HepG2 (cell line): ENCODE results near the gene ESPN. TPM values are rescaled to one million over a fixed set of nuclear protein-coding genes. Genes with fewer than 3 reads are reported as not detected.
A peak's percentile ranks its signal among the peaks of the same experiment; 100 is the strongest.

Experiments
- ARID2 ChIP-seq: sonication (generic); formaldehyde crosslinking; IDR thresholded peaks from 2 replicates; pipeline ENCODE4 v1.8.1; 2022; ENCODE audit warnings: mild to moderate bottlenecking, missing genetic modification reagents, borderline replicate concordance
- ATF7-NPFF ChIP-seq: sonication (generic); formaldehyde crosslinking; IDR thresholded peaks from 2 replicates; pipeline ENCODE4 v1.8.1; 2023; ENCODE audit warnings: mild to moderate bottlenecking, low read depth, missing genetic modification reagents, moderate library complexity
- CREB3 ChIP-seq: sonication (generic); formaldehyde crosslinking; IDR thresholded peaks from 2 replicates; pipeline ENCODE4 v1.5.0; 2020; ENCODE audit warnings: missing genetic modification reagents
- HIC2 ChIP-seq: sonication (generic); formaldehyde crosslinking; IDR thresholded peaks from 2 replicates; pipeline ENCODE4 v1.9.0; 2022; ENCODE audit warnings: low read depth, missing genetic modification reagents
- MLX ChIP-seq: IDR thresholded peaks from 2 replicates; pipeline ENCODE4 v1.6.1; 2016
- MYC ChIP-seq: sonication (generic); formaldehyde crosslinking; IDR thresholded peaks from 2 replicates; pipeline ENCODE4 v1.9.0; 2021; ENCODE audit warnings: missing genetic modification reagents, borderline replicate concordance
- NR2F6 ChIP-seq, 2 experiments: IDR thresholded peaks; 2 replicates each; pipeline ENCODE4 v1.6.1; 2016; ENCODE audit warnings: antibody characterized with exemption in 1 of 2, mild to moderate bottlenecking in 1 of 2
- POLR2AphosphoS5 ChIP-seq: IDR thresholded peaks from 2 replicates; pipeline ENCODE4 v1.6.1; 2012; ENCODE audit warnings: low read depth, low read length
- RXRB ChIP-seq: IDR thresholded peaks from 2 replicates; pipeline ENCODE4 v1.6.1; 2016; ENCODE audit warnings: borderline replicate concordance, missing genetic modification reagents, missing compliant biosample characterization
- SIX4 ChIP-seq: sonication (generic); formaldehyde crosslinking; IDR thresholded peaks from 2 replicates; pipeline ENCODE4 v1.4.0; 2020; ENCODE audit warnings: missing genetic modification reagents
- SRY ChIP-seq: sonication (generic); formaldehyde crosslinking; IDR thresholded peaks from 2 replicates; pipeline ENCODE4 v1.8.0; 2022; ENCODE audit warnings: mild to moderate bottlenecking, missing genetic modification reagents
- THAP11 ChIP-seq: IDR thresholded peaks from 2 replicates; pipeline ENCODE4 v1.6.1; 2016; ENCODE audit warnings: missing biosample characterization, missing genetic modification reagents
- THAP9 ChIP-seq: sonication (generic); formaldehyde crosslinking; IDR thresholded peaks from 2 replicates; pipeline ENCODE4; 2020; ENCODE audit warnings: missing genetic modification reagents, mild to moderate bottlenecking, borderline replicate concordance
- ZBTB7A ChIP-seq: sonication (generic); formaldehyde crosslinking; IDR thresholded peaks from 2 replicates; pipeline ENCODE4 v1.8.0; 2022; ENCODE audit warnings: mild to moderate bottlenecking, missing genetic modification reagents
- ZNF607 ChIP-seq: sonication (generic); formaldehyde crosslinking; IDR thresholded peaks from 2 replicates; pipeline ENCODE4 v1.5.1; 2020; ENCODE audit warnings: missing genetic modification reagents, mild to moderate bottlenecking, borderline replicate concordance
- ZNF629 ChIP-seq: sonication (generic); formaldehyde crosslinking; conservative IDR thresholded peaks from 2 replicates; pipeline ENCODE4 v1.5.0; 2020; ENCODE audit warnings: missing genetic modification reagents
- ZNF687 ChIP-seq: sonication (generic); formaldehyde crosslinking; IDR thresholded peaks from 2 replicates; pipeline ENCODE4 v1.5.1; 2020; ENCODE audit warnings: mild to moderate bottlenecking, missing genetic modification reagents, moderate library complexity
- polyA plus RNA-seq, 8 experiments: library from polyadenylated mRNA; depleted of rRNA in 3 of 8; stranded (reverse) in 7 of 8; unstranded in 1 of 8; fragments of >200 nt; fragmentation: Illumina TruSeq in 4 of 8; extraction: Trizol in 4 of 8; gene quantifications; 2 replicates each; pipeline versions ENCODE4 v1.2.1 to v1.2.3, GENCODE V29; 2011 to 2016; ENCODE audit warnings: low read depth in 4 of 8, missing spikeins in 1 of 8, mixed read lengths in 1 of 8; ENCODE audit not compliant: insufficient read depth in 1 of 8
- total RNA-seq, 5 experiments: library from RNA; depleted of rRNA; stranded (reverse); fragments of >200 nt; fragmentation: Illumina TruSeq; extraction: Trizol; gene quantifications; 2 replicates each; pipeline ENCODE4 v1.2.3, GENCODE V29; 2016; ENCODE audit warnings: low read depth in 1 of 5

ESPN gene
- total and polyA plus RNA-seq, 2 of the 13 experiments (the other 11 are each of a cell fraction or from before 2014, with no cell fraction given): 48.6 to 54.2 TPM

- 0 out of 2 replicates have a peak, but pooled peaks have one; percentile 20 for TF ChIP-seq THAP9 (CRISPR knock-in tag)
- peak; percentile 11; the same call in 1 of the 2 replicates for TF ChIP-seq ATF7-NPFF (CRISPR knock-in tag)
- TF ChIP-seq POLR2AphosphoS5: peak; percentile 69
- TF ChIP-seq HIC2 (CRISPR knock-in tag): peak; percentile 87; the same call in 1 of the 2 replicates
- 0 out of 2 replicates have a peak, but pooled peaks have one; percentile 44 for TF ChIP-seq SRY
- TF ChIP-seq RXRB (CRISPR knock-in tag): peak; percentile 75
- peak; percentile 63 for TF ChIP-seq ZNF687 (CRISPR knock-in tag)
- TF ChIP-seq CREB3 (CRISPR knock-in tag): no peak
- no peak for TF ChIP-seq ARID2 (CRISPR knock-in tag)
- 0 out of 2 replicates have a peak, but pooled peaks have one; percentile 35 for TF ChIP-seq ZNF607 (CRISPR knock-in tag)
- peak; percentile 59; the same call in 1 of the 2 replicates for TF ChIP-seq THAP11 (CRISPR knock-in tag)
- no peak for TF ChIP-seq MLX (CRISPR knock-in tag)
- no peak for TF ChIP-seq ZNF629
- peak; percentile 53; the same call in 1 of the 2 replicates for TF ChIP-seq NR2F6 (IDR thresholded peaks at IDR 0.05)
- TF ChIP-seq NR2F6 (CRISPR knock-in tag; IDR thresholded peaks at IDR 0.05): peak; percentile 72
- 0 out of 2 replicates have a peak, but pooled peaks have one; percentile 82 for TF ChIP-seq ZBTB7A (CRISPR knock-in tag)
- no peak for TF ChIP-seq SIX4 (CRISPR knock-in tag)
- peak; percentile 67; the same call in 1 of the 2 replicates for TF ChIP-seq MYC (CRISPR knock-in tag)
Observed at GRCh38 chr1:6445062-6445763, 20.6 kb downstream of the ESPN start (continued).
